Mesendoderm (in vitro differentiated cells): Measurements from ENCODE around the gene PROCR.
"Not testable (repeated sequence)": the region's sequence is repeated elsewhere in the genome, so short reads cannot be mapped to it uniquely, and the experiment has no call there.

Experiments
- DNase-seq: peaks from one replicate; pipeline ENCODE4 v3.0.0; 2013
- H2AK5ac ChIP-seq: 2 replicates; pipeline ENCODE4 v1.6.1; 2013; ENCODE audit warnings: low read length, inconsistent platforms
- H2BK120ac ChIP-seq: 2 replicates; pipeline ENCODE4 v1.6.1; 2013; ENCODE audit warnings: low read depth, mild to moderate bottlenecking, low read length, moderate library complexity, mixed read lengths
- H2BK15ac ChIP-seq: replicated peaks from 2 replicates; pipeline ENCODE4 v1.6.1; 2013; ENCODE audit warnings: low read depth, mild to moderate bottlenecking, moderate library complexity
- H2BK5ac ChIP-seq: 2 replicates; pipeline ENCODE4 v1.6.1; 2013; ENCODE audit warnings: low read length, inconsistent platforms
- H3K18ac ChIP-seq: 2 replicates; pipeline ENCODE4 v1.6.1; 2013; ENCODE audit warnings: mild to moderate bottlenecking, low read length, mixed read lengths
- H3K23ac ChIP-seq: one replicate; pipeline ENCODE4 v1.6.1; 2013; ENCODE audit warnings: low read length
- H3K27ac ChIP-seq: 2 replicates; pipeline ENCODE4 v1.5.1; 2013; ENCODE audit warnings: low read depth, mild to moderate bottlenecking, inconsistent platforms, low read length, moderate library complexity
- H3K27me3 ChIP-seq: 2 replicates; pipeline ENCODE4 v1.6.1; 2013; ENCODE audit warnings: low read length, control low read depth, mild to moderate bottlenecking, inconsistent platforms; ENCODE audit not compliant: insufficient read depth, poor library complexity
- H3K36me3 ChIP-seq: 2 replicates; pipeline ENCODE4 v1.6.1; 2013; ENCODE audit warnings: low read length, inconsistent platforms; ENCODE audit not compliant: control insufficient read depth, insufficient read depth
- H3K4ac ChIP-seq: one replicate; pipeline ENCODE4 v1.6.1; 2013; ENCODE audit warnings: low read depth, mild to moderate bottlenecking, low read length, moderate library complexity
- H3K4me1 ChIP-seq: 2 replicates; pipeline ENCODE4 v1.6.1; 2013; ENCODE audit warnings: low read depth, low read length, inconsistent platforms; ENCODE audit not compliant: control insufficient read depth
- H3K4me2 ChIP-seq: 2 replicates; pipeline ENCODE4 v1.6.1; 2013; ENCODE audit warnings: low read length
- H3K4me3 ChIP-seq: 2 replicates; pipeline ENCODE4 v1.5.1; 2013; ENCODE audit warnings: mild to moderate bottlenecking, low read length
- H3K56ac ChIP-seq: one replicate; pipeline ENCODE4 v1.6.1; 2013; ENCODE audit warnings: low read length
- H3K79me1 ChIP-seq: 2 replicates; pipeline ENCODE4 v1.6.1; 2013; ENCODE audit warnings: low read length, inconsistent platforms
- H3K79me2 ChIP-seq: 2 replicates; pipeline ENCODE4 v1.6.1; 2013; ENCODE audit warnings: mild to moderate bottlenecking, low read length; ENCODE audit not compliant: control insufficient read depth, insufficient read depth
- H3K9ac ChIP-seq: 2 replicates; pipeline ENCODE4 v1.6.1; 2013; ENCODE audit warnings: low read length, inconsistent platforms
- H4K5ac ChIP-seq: one replicate; pipeline ENCODE4 v1.6.1; 2013; ENCODE audit warnings: low read length
- H4K8ac ChIP-seq: one replicate; pipeline ENCODE4 v1.6.1; 2013; ENCODE audit warnings: low read depth, mild to moderate bottlenecking, control low read depth, low read length, moderate library complexity
- WGBS: extraction: QIAGEN DNeasy Blood & Tissue Kit; methylation state at CpG from one replicate; pipeline ENCODE4 v1.1.7; 2013; ENCODE audit warnings: low lambda C conversion rate, missing lambda C conversion rate; ENCODE audit not compliant: insufficient coverage; ENCODE audit errors: extremely low coverage; 5-methylcytosine and 5-hydroxymethylcytosine counted together

The PROCR gene

DNA sequence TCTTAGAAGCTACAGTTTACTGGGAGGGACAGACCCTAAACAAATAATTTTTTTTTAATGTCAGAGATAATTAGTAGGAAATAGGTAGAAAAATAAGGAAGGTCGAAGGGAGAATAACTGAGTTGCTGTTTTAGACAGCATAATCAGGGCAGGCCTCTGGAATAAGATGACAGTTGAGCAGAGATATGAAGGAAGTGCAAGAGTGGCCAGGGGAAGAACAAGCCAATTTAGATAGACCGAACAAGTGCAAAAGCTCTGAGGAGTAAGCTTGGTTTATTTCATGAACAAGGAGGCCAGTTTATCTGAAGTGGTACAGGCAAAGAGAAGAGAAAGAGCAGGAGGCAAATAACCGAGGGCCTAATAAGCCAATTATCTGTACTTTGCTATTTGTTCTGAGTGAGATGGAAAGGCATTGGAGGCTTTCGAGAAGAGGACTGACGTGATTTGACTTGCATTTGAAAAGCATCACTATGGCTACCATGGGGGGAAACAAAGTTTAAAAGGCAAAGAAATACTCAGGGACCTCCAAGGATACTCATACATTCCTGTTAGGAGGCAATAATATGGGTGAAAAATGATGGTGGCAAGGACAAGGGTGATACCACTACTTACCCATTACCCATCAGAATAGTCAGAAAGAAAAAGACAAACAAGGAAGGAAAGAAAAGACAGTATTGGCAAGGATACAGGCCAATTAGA is 19.7 kb downstream of the PROCR start:
- Histone ChIP-seq H3K79me2 (no peaks in the 10 kb centered on the region), H3K4me3 (no peak overlapping the region), H3K18ac (no peak overlapping the region), H3K36me3 (no peaks in the 10 kb centered on the region), H3K23ac (no peak overlapping the region), H3K4me1 (no peaks in the 10 kb centered on the region), H3K56ac (no peak overlapping the region), H3K4ac (no peak overlapping the region), H2BK5ac (no peak overlapping the region), H3K27ac (no peak overlapping the region), H2AK5ac (no peak overlapping the region), H2BK15ac (no peak overlapping the region), H2BK120ac (no peak overlapping the region), H4K5ac (no peak overlapping the region), H3K79me1 (no peaks in the 10 kb centered on the region), H3K27me3 (no peaks in the 10 kb centered on the region), H3K9ac (no peak overlapping the region), H4K8ac (no peak overlapping the region), H3K4me2 (no peak overlapping the region)
- no peak for DNase-seq
- no CpG with 5 or more reads among the region's 5 CpGs for WGBS

DNA sequence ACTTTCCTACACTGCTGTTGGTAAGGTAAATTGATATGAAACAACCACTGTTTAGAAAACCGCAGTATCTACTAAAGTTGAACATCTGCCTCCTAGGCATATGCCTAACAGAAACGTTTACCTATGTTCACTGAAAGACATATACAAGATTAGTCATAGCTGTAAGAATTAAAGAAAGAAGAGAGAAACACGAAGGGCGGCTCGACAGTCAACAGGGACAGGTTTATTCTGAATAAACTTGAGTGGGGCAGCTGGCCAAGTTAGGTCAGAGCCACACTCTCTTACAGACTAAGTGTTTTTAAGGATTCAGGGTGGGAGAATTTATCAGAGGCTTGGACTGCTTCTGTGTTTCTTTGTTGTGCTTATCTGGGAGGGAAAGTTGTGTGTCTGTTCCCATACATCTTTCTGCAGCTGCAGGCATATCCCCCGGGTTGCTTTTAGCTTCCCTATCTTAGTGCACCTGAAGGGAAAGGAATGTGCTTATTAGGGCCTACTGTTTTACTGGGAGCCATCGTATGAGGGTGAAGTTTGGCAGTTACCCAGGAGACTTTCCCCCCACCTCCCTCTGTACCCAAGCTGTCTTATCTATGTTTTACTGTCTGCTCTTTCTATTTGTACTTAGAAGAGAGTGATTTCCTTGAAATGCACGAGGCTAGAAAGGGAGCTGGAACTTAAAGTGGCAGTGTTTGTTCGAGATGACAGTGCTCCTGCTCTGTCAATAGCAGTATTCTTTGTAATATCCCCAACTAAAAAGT is 20.4 kb downstream of the PROCR start:
- Histone ChIP-seq H3K9ac (no peak overlapping the region), H4K8ac (no peak overlapping the region), H3K36me3 (no peaks in the 10 kb centered on the region), H3K4me3 (no peak overlapping the region), H3K4me1 (no peaks in the 10 kb centered on the region), H2BK120ac (no peak overlapping the region), H3K56ac (no peak overlapping the region), H3K79me1 (no peaks in the 10 kb centered on the region), H4K5ac (no peak overlapping the region), H3K79me2 (no peaks in the 10 kb centered on the region), H3K18ac (no peak overlapping the region), H3K27me3 (no peaks in the 10 kb centered on the region), H3K27ac (no peak overlapping the region), H2AK5ac (no peak overlapping the region), H2BK15ac (no peak overlapping the region), H3K23ac (no peak overlapping the region), H2BK5ac (no peak overlapping the region), H3K4ac (no peak overlapping the region), H3K4me2 (no peak overlapping the region)
- no CpG with 5 or more reads among the region's 9 CpGs for WGBS
- DNase-seq, result no peak

DNA sequence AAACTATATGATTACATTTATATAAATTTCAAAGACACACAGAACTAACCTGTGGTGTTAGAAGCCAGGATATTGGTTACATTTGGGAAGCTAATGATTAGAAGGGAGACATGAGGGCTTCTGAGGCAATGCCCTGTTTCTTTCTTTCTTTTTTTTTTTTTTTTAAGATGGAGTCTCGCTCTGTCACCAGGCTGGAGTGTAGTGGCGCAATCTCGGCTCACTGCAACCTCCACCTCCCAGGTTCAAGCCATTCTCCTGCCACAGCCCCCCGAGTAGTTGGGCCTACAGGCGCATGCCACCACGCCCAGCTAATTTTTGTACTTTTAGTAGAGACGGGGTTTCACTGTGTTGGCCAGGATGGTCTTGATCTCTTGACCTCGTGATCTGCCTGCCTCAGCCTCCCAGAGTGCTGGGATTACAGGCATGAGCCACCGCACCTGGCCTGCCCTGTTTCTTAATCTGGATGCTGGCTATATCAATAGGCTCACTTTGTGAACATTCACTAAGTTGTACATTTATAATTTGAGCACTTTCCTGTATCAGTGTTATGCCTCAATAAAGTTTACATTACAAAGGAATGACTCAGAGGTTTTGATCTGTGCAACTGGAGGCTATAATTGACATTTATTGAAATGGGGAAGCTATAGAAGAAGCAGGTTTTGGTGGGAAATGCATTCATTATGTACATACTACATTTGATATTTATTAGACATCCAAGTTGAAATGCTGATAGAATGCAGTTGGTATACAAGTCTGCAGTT is 21.3 kb downstream of the PROCR start:
- not testable (repeated sequence) for H3K56ac ChIP-seq, H3K18ac ChIP-seq, H2BK15ac ChIP-seq, H3K23ac ChIP-seq, H3K4me1 ChIP-seq, DNase-seq, H2BK5ac ChIP-seq, H3K9ac ChIP-seq, H3K4ac ChIP-seq, H4K8ac ChIP-seq, H3K27ac ChIP-seq, H3K4me2 ChIP-seq, H3K79me1 ChIP-seq, H4K5ac ChIP-seq, H3K27me3 ChIP-seq, H3K36me3 ChIP-seq, H3K79me2 ChIP-seq, H2AK5ac ChIP-seq, H2BK120ac ChIP-seq, H3K4me3 ChIP-seq
- WGBS, result no CpG with 5 or more reads among the region's 9 CpGs

DNA sequence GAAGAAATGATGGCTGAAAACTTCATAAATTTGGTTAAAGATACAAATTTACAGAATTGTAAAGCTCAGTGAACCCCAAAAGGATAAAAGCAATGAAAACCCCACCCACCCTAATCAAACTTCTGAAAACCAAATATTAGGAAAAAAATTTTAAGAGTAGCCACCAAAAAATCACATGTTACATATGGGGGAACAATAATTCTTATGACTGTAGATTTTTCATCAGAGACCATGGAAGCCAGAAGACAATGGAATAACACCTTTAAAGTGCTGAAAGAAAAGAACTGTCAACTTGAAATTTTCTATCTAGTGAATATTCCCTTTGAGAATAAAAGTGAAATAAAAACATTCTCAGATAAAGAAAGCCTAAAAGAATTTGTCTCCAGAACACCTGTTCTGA is 24.4 kb downstream of the PROCR start:
- Histone ChIP-seq H4K8ac (no peak overlapping the region), H3K4ac (no peak overlapping the region), H2BK120ac (no peak overlapping the region), H3K4me2 (no peak overlapping the region), H4K5ac (no peak overlapping the region), H3K4me1 (no peaks in the 10 kb centered on the region), H2AK5ac (no peak overlapping the region), H3K79me2 (no peaks in the 10 kb centered on the region), H2BK15ac (no peak overlapping the region), H3K79me1 (no peaks in the 10 kb centered on the region), H3K56ac (no peak overlapping the region), H3K23ac (no peak overlapping the region), H3K18ac (no peak overlapping the region), H3K9ac (no peak overlapping the region), H3K36me3 (no peaks in the 10 kb centered on the region), H3K4me3 (no peak overlapping the region), H2BK5ac (no peak overlapping the region), H3K27ac (no peak overlapping the region), H3K27me3 (no peaks in the 10 kb centered on the region)
- no peak for DNase-seq

DNA sequence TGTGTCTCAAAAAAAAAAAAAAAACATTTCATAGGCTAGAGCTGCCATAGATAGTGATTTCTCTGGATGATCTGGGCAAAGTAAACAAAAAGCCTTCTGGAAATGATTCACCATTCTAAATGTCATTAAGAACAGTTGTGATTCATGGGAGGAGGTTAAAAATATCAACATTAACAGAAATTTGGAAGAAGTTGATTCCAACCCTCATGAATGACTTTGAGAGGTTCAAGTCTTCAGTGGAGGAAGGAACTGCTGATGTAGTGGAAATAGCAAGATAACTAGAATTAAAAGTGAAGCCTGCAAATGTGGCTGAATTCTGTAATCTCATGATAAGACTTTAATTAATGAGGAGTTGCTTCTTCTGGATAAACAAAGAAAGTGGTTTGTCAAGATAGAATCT is 27.9 kb downstream of the PROCR start:
- Histone ChIP-seq H3K27me3 (no peaks in the 10 kb centered on the region), H3K36me3 (no peaks in the 10 kb centered on the region), H3K23ac (no peak overlapping the region), H4K5ac (no peak overlapping the region), H3K9ac (no peak overlapping the region), H3K27ac (no peak overlapping the region), H2AK5ac (no peak overlapping the region), H3K79me2 (no peaks in the 10 kb centered on the region), H2BK5ac (no peak overlapping the region), H3K4me3 (no peak overlapping the region), H3K56ac (no peak overlapping the region), H4K8ac (no peak overlapping the region), H3K4ac (no peak overlapping the region), H3K79me1 (no peaks in the 10 kb centered on the region), H3K18ac (no peak overlapping the region), H3K4me2 (no peak overlapping the region), H3K4me1 (no peaks in the 10 kb centered on the region), H2BK120ac (no peak overlapping the region), H2BK15ac (no peak overlapping the region)
- DNase-seq, result no peak
